BE2C (cell line): ENCODE results near the gene SIRPG.

Experiments
- DNase-seq: peaks from one replicate; pipeline ENCODE4 v3.0.0-alpha.2; 2020
- H3K27me3 ChIP-seq: fragments of 250-450 bp; sonication (Bioruptor Pico); 2 replicates; pipeline ENCODE4 v1.5.1; 2020; ENCODE audit warnings: mild to moderate bottlenecking
- H3K36me3 ChIP-seq: fragments of 250-450 bp; sonication (Bioruptor Pico); 2 replicates; pipeline ENCODE4 v1.5.1; 2020; ENCODE audit warnings: mild to moderate bottlenecking
- H3K4me1 ChIP-seq: fragments of 250-450 bp; sonication (Bioruptor Pico); 2 replicates; pipeline ENCODE4 v1.5.1; 2020
- H3K4me3 ChIP-seq: 2 replicates; pipeline ENCODE4 v1.5.1; 2011; ENCODE audit warnings: low read depth, low read length
- H3K9me3 ChIP-seq: fragments of 250-450 bp; sonication (Bioruptor Pico); 2 replicates; pipeline ENCODE4 v1.5.1; 2020
- CTCF ChIP-seq: IDR thresholded peaks from 2 replicates; pipeline ENCODE4 v1.5.1; 2012; ENCODE audit warnings: mild to moderate bottlenecking, low read depth, low read length

The SIRPG gene

GRCh38 chr20:1656844-1657243 is 735 bp downstream of the SIRPG start:
- no peak for DNase-seq
- Histone ChIP-seq H3K27me3 (no peaks in the 10 kb centered on the region; the same call in 1 of the 2 replicates), H3K36me3 (no peaks in the 10 kb centered on the region), H3K4me1 (no peaks in the 10 kb centered on the region), H3K9me3 (no peaks in the 10 kb centered on the region), H3K4me3 (no peak overlapping the region)
- TF ChIP-seq CTCF, result no peak

GRCh38 chr20:1654996-1655395 is 2.6 kb downstream of the SIRPG start:
- Histone ChIP-seq H3K27me3 (no peaks in the 10 kb centered on the region; the same call in 1 of the 2 replicates), H3K9me3 (no peaks in the 10 kb centered on the region), H3K4me1 (no peaks in the 10 kb centered on the region), H3K4me3 (no peak overlapping the region), H3K36me3 (no peaks in the 10 kb centered on the region)
- TF ChIP-seq CTCF, result no peak
- DNase-seq, result no peak

- DNase-seq, result no peak
- Histone ChIP-seq H3K9me3 (no peaks in the 10 kb centered on the region), H3K27me3 (no peaks in the 10 kb centered on the region)
Measured at GRCh38 chr20:1652960-1653359, 4.6 kb downstream of the SIRPG start.

GRCh38 chr20:1652104-1652503 is 5.5 kb downstream of the SIRPG start:
- H3K4me1 ChIP-seq, result no peaks in the 10 kb centered on the region
- H3K36me3 ChIP-seq, result no peaks in the 10 kb centered on the region
- H3K27me3 ChIP-seq, result no peaks in the 10 kb centered on the region

More at GRCh38 chr20:1652960-1653359, 4.6 kb downstream of the SIRPG start:
- Histone ChIP-seq H3K36me3 (no peaks in the 10 kb centered on the region), H3K4me1 (no peaks in the 10 kb centered on the region), H3K4me3 (no peak overlapping the region)
- TF ChIP-seq CTCF, result no peak

GRCh38 chr20:1651268-1652058 is 6.1 kb downstream of the SIRPG start:
- Histone ChIP-seq H3K9me3 (no peaks in the 10 kb centered on the region), H3K4me3 (no peak overlapping the region), H3K36me3 (no peaks in the 10 kb centered on the region), H3K27me3 (no peaks in the 10 kb centered on the region), H3K4me1 (no peaks in the 10 kb centered on the region)
- no peak for TF ChIP-seq CTCF
- no peak for DNase-seq

More at GRCh38 chr20:1652104-1652503, 5.5 kb downstream of the SIRPG start:
- TF ChIP-seq CTCF, result no peak
- DNase-seq, result no peak
- no peaks in the 10 kb centered on the region for H3K9me3 ChIP-seq
- H3K4me3 ChIP-seq, result no peak overlapping the region

GRCh38 chr20:1648101-1648500 is 9.5 kb downstream of the SIRPG start:
- no peak overlapping the region for H3K4me3 ChIP-seq
- no peak for TF ChIP-seq CTCF
- no peaks in the 10 kb centered on the region for H3K27me3 ChIP-seq
- no peaks in the 10 kb centered on the region for H3K9me3 ChIP-seq
- no peaks in the 10 kb centered on the region for H3K4me1 ChIP-seq
- DNase-seq, result no peak
- H3K36me3 ChIP-seq, result no peaks in the 10 kb centered on the region
